HG02885 (cell line): ENCODE data around the gene PTPRN2.

Experiments
- ATAC-seq: cut with Tn5 transposase; IDR thresholded peaks from one replicate; pipeline ENCODE4 v1.9.1; 2021; ENCODE audit warnings: mild to moderate bottlenecking; ENCODE audit not compliant: unreplicated experiment, poor library complexity

PTPRN2 gene

DNA sequence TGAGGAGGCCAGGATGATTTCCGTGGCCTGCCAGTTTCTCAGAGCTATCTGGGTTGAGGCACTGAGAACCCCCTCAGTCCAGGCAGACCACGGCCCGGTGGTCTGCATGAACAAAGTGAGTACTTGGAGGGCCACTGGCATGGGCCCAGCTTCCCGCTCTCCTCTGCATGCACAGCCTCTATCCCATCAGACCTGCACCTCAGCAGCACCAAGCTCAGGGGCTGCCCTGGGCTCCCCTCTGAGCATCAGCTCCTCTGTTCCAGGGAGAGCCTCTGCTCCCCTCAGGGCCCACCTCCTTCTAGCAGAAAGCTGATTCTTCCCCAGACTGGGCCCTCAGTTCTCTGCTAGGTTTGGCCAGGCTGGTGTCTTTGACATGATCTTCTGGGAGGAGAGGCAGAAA lies 780.9 kb downstream of the PTPRN2 start:
- no peak for ATAC-seq

DNA sequence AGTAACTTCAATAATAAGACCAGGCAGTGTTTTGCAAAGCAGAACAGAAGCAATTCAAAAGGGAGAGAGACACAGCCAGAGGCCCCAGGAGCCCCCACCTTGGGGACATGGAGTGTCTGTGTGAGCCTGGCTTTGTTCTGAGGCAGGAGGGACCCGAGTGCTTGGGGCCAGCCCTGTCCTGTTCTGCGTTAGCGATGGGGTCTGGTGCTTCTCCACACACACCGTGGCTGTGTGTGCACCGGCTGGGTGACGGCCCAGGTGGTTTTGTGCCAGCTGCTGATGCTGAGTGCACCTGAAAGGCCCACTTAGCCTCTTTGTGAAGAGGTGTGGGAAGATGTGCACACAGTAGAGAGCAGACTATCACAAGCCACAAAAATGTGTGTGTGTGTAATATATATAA lies 781.9 kb downstream of the PTPRN2 start:
- ATAC-seq: no peak

DNA sequence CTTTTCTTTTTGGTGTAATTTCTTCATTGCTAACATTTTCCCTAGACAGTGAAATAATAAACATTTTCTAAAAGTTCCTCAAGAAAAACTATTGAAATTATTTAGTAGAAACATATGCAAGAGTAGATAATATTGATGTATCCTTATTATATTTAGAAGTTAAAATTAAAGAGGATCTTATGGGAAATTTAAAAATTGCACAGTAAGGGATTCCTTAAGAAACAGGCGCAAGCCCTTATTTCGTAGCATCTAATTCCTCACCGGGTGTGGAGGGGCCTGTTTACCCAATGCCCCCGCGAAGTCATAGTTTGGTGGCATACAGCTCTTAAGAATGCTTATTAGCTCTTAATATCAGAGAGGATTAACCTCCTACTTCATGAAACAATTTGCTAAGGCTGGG lies 783.7 kb downstream of the PTPRN2 start:
- ATAC-seq: no peak

DNA sequence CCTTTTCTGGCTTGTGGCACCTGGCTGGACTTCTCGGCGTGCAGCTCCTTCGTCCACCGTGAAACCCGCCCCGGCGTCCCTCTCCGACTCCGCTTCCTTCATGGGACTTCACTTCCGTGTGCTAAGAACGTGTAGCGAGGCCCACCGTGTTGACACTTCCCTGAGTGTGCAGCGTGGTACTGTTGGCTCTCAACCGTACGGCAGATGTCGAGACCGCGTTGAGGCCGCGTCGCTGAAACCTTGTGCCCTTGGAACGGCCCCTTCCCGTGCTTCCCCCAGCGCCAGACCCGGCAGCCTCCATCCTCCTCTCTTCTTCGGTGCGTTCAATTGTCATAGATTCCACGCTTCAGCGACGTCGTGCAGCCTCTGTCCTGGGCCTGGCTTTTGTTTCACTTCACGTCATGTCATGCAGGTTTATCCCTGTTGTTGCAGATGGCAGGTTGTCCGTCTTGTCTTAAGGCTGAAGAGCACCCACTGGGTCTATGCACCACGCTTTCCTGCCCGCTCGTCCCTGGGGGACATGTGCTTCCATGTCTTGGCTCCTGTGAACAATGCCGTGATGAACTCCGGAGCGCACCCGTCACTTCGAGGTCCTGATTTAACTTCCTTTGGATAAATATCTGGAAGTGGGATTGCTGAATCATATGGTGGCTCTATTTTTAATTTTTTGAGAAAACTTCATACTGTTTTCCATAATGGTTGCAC lies 785.5 kb downstream of the PTPRN2 start:
- ATAC-seq: no peak

DNA sequence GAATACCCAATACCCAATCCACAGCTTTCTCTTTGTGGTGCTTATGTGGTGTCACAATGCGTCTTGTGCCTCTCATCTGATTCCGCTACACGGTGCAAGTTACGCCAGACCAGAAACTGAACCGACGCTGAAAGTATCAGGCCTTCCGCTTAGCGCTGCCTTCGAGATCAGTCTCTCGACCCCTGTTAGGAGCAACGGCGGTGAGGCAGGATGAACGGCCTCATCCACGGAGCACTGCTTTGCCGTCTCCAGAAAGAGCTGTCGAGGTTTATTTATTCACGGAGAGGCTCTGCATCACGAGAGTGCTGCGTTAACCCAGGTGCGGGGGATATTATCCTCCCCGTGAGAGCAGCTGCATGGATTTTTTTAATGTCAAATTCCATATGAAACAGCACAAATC lies 786.5 kb downstream of the PTPRN2 start:
- no peak for ATAC-seq

DNA sequence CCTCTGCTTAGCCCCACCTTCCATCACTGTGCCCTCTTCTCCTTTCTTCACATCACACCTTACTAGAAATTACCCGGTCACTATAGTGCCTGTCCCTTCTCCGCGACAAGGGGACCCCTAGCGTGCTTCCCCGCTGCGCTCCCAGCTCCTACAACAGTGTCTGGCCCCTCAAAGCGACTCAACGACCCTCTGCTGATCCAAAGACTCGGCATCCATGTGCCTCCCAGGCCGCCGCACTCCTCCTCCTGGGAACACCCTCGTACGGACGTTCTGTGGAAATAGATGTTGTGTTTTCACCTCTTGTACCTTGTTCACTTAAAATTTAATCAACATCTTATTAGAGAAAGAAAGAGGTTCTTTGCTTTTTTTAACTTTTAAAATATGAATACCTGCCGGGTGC lies 787.3 kb downstream of the PTPRN2 start:
- ATAC-seq: no peak

DNA sequence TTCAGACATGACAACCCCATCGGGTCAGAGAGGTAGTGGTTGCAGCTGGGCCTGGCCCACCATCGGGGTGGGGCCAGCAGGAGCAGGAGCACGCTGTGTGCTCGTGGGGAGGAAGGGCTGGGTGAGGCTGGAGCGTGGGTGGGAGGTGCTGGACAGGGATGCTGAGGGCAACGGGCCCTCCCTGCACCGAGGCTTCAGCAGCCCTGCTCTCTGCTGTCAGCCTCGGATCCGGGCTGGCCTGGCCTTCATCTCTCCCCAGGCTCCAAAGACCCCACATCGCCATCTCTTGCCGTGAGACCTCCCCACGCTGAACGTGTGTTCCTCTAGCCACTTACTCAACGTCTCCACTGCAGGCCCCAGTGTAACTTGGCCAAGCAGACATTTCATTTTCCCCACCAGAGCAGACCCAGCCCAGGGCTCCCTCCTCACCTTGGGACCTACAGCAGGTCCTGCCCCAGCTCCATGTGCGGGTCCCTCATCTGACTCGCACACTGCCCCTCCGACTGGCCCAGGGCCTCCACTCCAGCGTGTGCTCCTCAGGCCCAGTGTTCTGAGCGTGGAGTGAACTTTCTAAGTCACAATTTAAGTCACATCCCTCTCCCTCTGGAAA lies 788.4 kb downstream of the PTPRN2 start:
- ATAC-seq: no peak

DNA sequence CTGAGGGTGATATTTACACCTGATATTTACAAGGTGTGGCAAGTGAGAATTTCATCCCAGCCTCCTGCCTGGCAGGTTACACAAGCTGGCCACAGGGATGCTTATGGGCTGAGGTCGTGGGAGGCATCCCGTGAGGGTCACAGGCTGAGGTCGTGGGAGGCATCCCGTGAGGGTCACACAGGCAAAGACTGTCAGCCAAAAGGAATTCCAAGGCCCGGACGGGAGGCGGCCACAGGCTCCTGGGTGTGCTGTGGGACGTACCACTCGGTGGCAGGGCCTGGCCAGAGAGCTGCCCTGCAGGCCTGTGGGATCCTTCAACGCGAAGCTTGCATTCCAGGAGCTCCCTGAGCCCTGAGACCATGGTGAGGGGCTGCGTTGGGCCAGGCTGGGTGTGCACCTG lies 790.3 kb downstream of the PTPRN2 start:
- ATAC-seq: no peak

DNA sequence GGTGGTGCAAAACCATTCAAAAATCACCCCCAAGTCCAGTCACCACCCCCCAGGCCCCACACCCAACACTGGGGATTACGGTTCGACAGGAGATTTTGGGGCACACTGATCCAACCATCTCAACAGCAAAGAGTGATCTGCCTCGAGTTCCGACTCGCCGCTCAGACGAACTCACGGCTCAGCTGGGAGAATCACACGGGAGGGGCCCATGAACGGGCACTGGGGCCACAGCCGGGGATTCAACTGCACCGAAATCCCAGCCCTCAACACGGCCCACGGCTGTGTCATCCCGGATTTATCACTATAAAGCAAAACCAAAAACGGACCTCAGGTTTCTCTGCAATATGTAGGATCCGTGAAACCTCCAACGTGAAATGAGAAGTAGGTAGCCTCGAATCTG lies 790.8 kb downstream of the PTPRN2 start:
- no peak for ATAC-seq

DNA sequence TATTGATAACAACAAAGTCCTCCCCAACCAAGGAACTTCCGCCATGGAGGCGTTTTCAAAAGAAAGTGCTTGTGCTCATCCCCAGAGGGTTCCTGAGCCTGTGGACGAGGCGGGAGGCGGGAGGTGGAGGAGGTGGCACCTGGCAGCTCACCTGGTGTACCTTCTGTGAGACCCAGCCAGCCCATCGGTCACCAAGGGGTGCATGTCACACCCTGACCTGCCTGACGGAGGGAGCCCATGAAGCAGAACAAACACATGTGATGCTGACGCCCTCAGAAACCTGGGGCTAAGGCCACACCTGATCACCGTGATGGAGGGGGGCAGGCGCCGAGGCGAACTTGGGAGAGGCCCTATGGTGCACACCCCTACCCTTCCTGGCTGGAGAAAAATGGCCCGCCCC lies 792.0 kb downstream of the PTPRN2 start:
- ATAC-seq: no peak

DNA sequence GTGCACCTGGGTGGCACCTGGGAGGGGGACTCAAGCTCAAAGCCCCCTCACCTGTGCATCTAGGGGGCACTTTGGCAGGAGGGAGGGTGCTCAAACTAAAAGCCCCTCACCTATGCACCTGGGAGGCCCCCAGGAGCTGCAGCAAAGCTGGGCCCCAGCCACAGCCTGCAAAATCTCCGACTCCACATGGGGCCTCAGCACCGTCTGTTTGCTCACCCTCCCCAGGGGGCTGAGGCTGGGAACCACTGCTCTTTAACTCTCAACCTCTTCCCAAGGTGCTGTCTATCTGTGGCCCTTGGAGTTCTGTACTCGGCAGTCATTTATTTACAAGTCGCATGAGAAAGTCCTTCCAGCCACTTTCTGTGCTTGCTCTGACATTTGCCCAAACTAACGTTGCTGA lies 792.4 kb downstream of the PTPRN2 start:
- no peak for ATAC-seq

DNA sequence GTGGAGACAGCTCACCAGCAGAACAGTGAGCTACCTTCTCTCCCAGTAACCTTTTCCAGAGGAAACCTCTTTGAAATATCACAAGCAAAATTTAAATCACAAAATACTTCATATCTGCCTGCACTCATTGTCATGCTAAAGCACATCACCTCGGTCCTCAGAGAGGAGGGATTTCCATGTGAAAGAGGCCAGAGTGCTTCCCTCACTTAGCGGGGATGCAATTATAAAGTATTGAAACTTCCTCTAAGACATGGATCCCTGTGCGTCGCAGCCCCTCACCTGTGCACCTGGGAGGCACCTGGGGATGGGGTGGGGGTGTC lies 792.9 kb downstream of the PTPRN2 start:
- ATAC-seq: no peak

DNA sequence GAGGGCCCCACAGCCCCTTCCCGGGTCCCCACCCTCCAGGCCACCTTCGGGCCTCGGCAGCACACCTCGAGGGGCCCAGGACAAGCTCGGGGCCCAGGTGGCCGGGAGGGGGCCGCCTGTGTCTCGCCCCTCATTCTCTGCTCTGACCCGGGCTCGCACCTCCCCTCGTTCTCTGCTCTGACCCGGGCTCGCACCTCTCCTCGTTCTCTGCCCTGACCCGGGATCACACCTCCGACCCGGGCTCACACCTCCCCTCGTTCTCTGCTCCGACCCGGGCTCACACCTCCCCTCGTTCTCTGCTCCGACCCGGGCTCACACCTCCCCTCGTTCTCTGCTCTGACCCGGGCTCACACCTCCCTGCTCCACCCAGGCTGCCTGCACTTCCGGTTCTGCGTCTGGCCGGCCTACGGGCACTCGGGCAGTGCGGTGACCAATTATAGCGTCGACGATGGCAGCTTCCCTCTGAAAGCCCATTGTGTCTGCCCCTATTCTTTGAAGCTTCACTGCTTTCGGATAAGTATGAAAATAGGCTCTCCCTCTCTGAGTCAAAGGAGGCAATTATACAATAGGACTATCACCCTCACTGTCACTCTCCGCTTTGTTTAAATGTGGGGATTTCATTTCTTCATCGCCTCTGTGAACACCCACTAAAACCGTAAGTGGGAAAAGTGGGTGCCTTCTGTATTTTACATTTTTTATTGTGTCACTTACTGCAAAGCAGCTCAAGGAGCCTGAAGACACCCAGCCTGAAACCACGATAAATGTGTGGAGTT lies 793.5 kb downstream of the PTPRN2 start:
- ATAC-seq: no peak

DNA sequence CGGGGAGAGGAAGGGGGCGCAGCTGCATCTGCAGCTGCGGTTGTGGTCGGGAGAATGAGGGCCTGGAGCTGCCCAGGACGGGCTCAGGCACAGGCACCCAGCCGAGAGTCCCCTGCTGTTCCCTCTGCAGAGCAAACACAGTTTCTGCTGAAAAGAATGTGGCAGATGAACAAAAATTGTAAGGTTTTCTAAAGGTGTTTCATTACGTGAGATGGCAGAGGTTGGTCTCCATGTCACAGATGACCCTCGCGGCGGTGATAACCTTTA lies 794.6 kb downstream of the PTPRN2 start:
- no peak for ATAC-seq

DNA sequence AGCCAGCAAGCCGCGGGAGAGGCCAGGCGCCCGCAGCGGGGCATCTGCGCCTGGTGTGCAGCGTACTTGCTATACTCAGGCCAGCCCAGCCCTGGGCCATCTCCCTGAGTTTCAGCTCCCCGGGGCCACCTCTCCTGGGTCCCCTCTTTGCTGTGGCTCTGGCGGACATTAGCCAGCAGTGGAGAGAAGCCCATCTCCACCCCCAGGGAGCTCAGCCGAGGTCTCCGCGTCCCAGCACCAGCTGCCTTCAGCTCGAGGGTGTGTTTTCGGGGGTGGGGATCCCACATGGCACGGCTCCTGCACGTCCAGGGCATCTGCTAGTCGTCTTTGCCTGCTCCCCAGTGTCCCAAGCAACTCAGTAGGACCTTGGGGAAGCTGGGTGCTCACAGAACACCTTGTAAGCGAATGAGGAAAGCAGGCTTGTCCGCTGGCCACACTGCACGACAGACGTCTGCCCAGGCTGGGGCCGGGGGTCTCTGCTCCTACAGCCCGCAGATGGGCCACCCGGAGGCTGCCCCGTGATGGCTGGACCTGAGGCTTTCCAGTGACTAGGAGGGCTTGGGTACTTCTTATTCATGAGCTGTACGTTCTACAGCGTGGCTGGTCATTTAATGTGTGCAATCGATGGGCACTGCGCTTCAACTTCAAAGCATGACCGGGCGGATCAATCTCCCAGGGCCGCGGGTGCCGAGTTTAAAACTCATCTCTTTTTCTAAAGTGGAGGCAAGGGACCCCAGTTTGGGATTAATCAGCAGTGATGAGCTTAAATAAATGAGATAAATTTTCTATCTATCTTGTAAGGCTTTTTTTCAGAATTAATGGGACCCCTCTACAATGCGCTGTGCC lies 795.2 kb downstream of the PTPRN2 start:
- no peak for ATAC-seq

DNA sequence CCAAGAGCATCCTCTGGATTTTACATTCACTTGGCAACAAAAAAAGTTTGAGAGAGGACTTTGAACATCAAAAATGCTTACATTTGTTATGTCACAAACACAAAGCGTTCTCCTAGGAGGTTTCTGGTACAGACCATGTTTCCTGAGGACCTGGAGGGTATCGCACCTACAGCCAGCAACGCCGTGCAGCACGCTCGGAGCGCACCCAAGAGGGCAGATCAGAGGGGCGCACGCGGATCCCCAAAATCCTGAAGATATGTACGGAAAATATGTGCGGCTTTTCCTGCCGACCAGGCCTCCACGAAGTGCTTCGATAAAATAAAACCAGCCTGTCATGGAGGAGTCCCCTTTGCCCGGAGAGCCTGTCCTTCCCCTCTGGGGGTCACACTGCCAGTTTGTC lies 796.0 kb downstream of the PTPRN2 start:
- no peak for ATAC-seq

DNA sequence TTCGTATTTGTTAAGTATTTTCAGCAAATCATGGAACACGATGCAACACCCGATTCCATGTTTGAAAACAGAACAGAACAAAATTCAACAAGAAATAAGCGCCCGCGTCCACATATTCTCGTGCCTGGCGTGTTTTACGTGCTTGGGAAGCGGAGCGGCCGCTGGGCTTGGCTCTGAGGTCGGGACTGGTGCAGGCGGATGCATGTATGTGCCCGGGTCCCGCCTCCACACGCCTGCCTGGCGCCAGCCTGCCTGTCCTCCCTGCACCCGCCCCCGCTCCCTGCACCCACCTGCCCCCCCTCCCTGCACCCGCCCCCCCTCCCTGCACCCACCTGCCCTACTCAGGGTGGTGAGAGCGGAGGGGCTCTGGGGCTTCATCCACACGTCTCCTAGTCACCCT lies 796.4 kb downstream of the PTPRN2 start:
- ATAC-seq: no peak

DNA sequence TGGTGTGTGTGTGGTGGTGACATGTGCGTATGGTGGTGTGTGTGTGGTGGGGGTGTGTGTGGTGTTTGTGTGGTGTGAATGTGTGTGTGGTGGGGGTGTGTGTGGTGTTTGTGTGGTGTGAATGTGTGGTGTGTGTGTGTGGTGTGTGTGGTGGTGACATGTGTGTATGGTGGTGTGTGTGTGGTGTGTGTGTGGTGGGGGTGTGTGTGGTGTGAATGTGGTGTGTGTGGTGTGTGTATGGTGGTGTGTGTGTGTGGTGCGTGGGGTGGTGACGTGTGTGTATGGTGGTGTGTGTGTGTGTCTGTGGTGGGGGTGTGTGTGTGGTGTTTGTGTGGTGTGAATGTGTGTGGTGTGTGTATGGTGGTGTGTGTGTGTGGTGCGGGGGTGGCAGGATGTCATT lies 797.7 kb downstream of the PTPRN2 start:
- ATAC-seq: no peak

DNA sequence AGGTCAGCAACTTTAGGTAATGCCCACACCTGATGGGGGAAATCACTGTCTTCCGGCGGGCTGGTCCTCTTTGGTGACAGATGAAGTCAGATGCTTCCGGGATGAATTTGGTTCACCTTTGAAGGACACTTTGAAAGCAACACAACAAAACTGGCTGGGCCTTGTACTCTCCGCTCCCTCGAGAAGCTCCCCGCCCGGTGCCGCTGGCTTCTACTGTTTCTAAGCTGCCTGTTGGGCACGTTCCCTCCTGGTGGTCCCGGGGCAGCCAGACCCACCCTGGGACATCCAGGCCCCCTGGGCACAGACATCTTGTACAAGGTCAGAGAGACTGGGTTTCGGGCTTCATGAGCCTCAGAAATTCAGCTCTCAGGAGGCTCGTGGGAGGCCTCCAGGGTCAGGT lies 798.5 kb downstream of the PTPRN2 start:
- no peak for ATAC-seq

DNA sequence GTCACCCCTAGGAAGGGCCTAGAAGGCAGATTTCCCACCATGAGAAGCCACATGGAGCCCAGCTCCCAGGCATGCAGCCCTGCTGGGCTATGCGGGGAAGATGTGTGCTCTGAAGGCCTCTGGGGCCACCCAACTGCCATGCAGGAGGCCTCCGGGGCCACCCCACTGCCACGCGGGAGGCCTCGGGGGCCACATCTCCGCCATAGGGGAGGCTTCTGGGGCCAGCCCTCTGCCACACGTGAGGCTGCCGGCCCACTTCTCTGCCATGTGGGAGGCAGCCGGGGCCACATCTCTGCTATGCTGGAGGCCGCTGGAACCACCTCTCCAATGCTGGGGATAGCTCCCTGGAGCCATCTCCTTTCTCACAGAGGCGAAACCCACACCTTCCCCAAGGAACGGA lies 799.0 kb downstream of the PTPRN2 start:
- ATAC-seq: no peak

DNA sequence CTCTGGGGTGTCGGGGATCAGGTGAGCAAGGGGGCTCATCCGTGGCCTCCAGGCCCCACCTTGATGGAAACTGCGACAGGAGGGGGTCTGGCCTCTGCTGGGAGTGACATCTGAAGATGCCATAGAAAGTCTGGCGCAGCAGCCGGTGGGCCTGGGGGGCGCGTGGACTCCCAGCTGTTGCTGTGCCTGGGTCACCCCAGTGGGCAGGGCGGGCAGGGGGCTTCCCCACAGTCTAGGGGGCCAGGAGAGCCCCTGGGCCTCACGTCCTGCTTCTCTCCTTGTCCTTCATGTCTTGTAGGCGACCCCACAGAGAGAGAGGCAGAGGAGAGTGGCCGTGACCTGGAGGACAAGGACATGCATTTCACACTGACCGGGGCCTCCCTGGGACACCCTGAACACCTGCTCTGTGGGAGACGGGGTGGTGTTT lies 800.3 kb downstream of the PTPRN2 start:
- no peak for ATAC-seq
